Gastroesophageal sphincter (tissue), 4 donors: Measurements from ENCODE around the gene CHCHD6. TPM values are rescaled to one million over a fixed set of nuclear protein-coding genes. Genes with fewer than 3 reads are reported as not detected.

Experiments
- ATAC-seq: fragments of 150-250 bp; one replicate; pipeline ENCODE4 v1.9.1; 2016; ENCODE audit warnings: mild to moderate bottlenecking, moderate library complexity
- H3K27ac ChIP-seq, 4 donors: fragments of 200-600 bp; sonication (generic) in 3 of 4; 1 replicate in 3 of 4; 2 replicates in 1 of 4; pipeline ENCODE4 v1.5.1; 2016 to 2019
- H3K27me3 ChIP-seq: fragments of 200-600 bp; sonication (generic); one replicate; pipeline ENCODE4 v1.5.1; 2019
- H3K36me3 ChIP-seq, 2 donors: fragments of 200-600 bp; sonication (generic); one replicate each; pipeline ENCODE4 v1.5.1; 2019; ENCODE audit warnings: control low read depth in 1 of 2
- H3K4me1 ChIP-seq, 3 donors: fragments of 200-600 bp; sonication (generic); 1 replicate in 2 of 3; 2 replicates in 1 of 3; pipeline ENCODE4 v1.5.1; 2016 to 2019; ENCODE audit warnings: control low read depth in 2 of 3
- H3K4me3 ChIP-seq, 2 donors: fragments of 200-600 bp; sonication (generic); one replicate each; pipeline ENCODE4 v1.5.1; 2019; ENCODE audit warnings: mild to moderate bottlenecking in 1 of 2, moderate library complexity in 1 of 2
- H3K9me3 ChIP-seq, 3 donors: fragments of 200-600 bp; sonication (generic); one replicate each; pipeline ENCODE4 v1.5.1; 2017 to 2019; ENCODE audit warnings: control low read depth in 2 of 3
- CTCF ChIP-seq, 4 experiments: fragments of 200-600 bp in 2 of 4; fragments of 450-650 bp in 2 of 4; sonication (generic) in 1 of 4; IDR thresholded peaks; one replicate each; pipeline ENCODE4 v1.5.1; 2017 to 2019; ENCODE audit warnings: antibody characterized with exemption in 4 of 4, mild to moderate bottlenecking in 2 of 4, moderate library complexity in 2 of 4
- EP300 ChIP-seq: sonication (generic); formaldehyde crosslinking; IDR thresholded peaks from one replicate; pipeline ENCODE4 v1.6.1; 2017; ENCODE audit warnings: antibody characterized with exemption, mild to moderate bottlenecking
- POLR2A ChIP-seq, 2 donors: fragments of 450-650 bp; IDR thresholded peaks; one replicate each; pipeline ENCODE4 v1.6.1; 2017; ENCODE audit warnings: antibody characterized with exemption in 2 of 2, mild to moderate bottlenecking in 2 of 2, moderate library complexity in 1 of 2
- POLR2AphosphoS5 ChIP-seq: sonication (generic); formaldehyde crosslinking; IDR thresholded peaks from one replicate; pipeline ENCODE4 v1.6.1; 2017; ENCODE audit warnings: antibody characterized with exemption
- WGBS, 2 donors: methylation state at CpG; one replicate each; pipeline ENCODE4 v1.1.5; 2018; ENCODE audit warnings: low coverage in 1 of 2; 5-methylcytosine and 5-hydroxymethylcytosine counted together
- total RNA-seq, 4 donors: library from RNA; depleted of rRNA; stranded (reverse); fragments of >200 nt; gene quantifications; one replicate each; pipeline ENCODE4 v1.1.0, GENCODE V29; 2016

The CHCHD6 gene
- total RNA-seq, 4 donors from 2014 or later = 8.5 to 37.2 (median 15.2) TPM

GRCh38 chr3:126990890-126991289 is 286.9 kb downstream of the CHCHD6 start:
- 93% methylated on average over 5 of the region's 5 CpGs; no CpG with 5 or more reads in 1 of the 2 donors for WGBS, 2 donors
- H3K27me3 ChIP-seq = no peaks in the 10 kb centered on the region
- H3K36me3 ChIP-seq = peaks cover 0 to 41% of the 10 kb centered on the region in 2 donors
- TF ChIP-seq EP300 = no peak
- no peak for TF ChIP-seq CTCF (IDR thresholded peaks at IDR 0.05)
- TF ChIP-seq POLR2AphosphoS5 = no peak
- TF ChIP-seq POLR2A (IDR thresholded peaks at IDR 0.05) = no peak
- ATAC-seq = no peak
- peak overlapping the region in 1 of 4 donors; percentile 3 for H3K27ac ChIP-seq
- H3K4me3 ChIP-seq = no peak overlapping the region
- H3K4me1 ChIP-seq = peaks cover 0 to 80% (median 44%) of the 10 kb centered on the region in 3 donors
- no peaks in the 10 kb centered on the region for H3K9me3 ChIP-seq

- Histone ChIP-seq H3K4me1 (peaks cover 0 to 73% (median 37%) of the 10 kb centered on the region in 3 donors), H3K4me3 (no peak overlapping the region), H3K9me3 (no peaks in the 10 kb centered on the region), H3K27ac (peak overlapping the region in 1 of 4 donors; percentile 34), H3K36me3 (peaks cover 0 to 41% of the 10 kb centered on the region in 2 donors), H3K27me3 (no peaks in the 10 kb centered on the region)
- TF ChIP-seq POLR2A (IDR thresholded peaks at IDR 0.05) = no peak
- WGBS, 2 donors = no CpG with 5 or more reads among the region's 24 CpGs
- no peak for ATAC-seq
Observed at GRCh38 chr3:126991366-126992200, 287.5 kb downstream of the CHCHD6 start.

GRCh38 chr3:126992216-126992615 is 288.2 kb downstream of the CHCHD6 start:
- no peak for TF ChIP-seq CTCF (IDR thresholded peaks at IDR 0.05)
- TF ChIP-seq EP300 = no peak
- TF ChIP-seq POLR2AphosphoS5 = no peak
- TF ChIP-seq POLR2A (IDR thresholded peaks at IDR 0.05) = no peak
- Histone ChIP-seq H3K27ac (peak overlapping the region in 1 of 4 donors; percentile 34), H3K4me3 (no peak overlapping the region), H3K9me3 (no peaks in the 10 kb centered on the region), H3K27me3 (no peaks in the 10 kb centered on the region), H3K4me1 (peaks cover 0 to 66% (median 34%) of the 10 kb centered on the region in 3 donors), H3K36me3 (peaks cover 0 to 41% of the 10 kb centered on the region in 2 donors)
- WGBS, 2 donors = no CpG with 5 or more reads among the region's 7 CpGs
- no peak for ATAC-seq

- no CpG with 5 or more reads among the region's 8 CpGs for WGBS, 2 donors
- Histone ChIP-seq H3K4me3 (no peak overlapping the region), H3K27me3 (no peaks in the 10 kb centered on the region), H3K9me3 (no peaks in the 10 kb centered on the region), H3K27ac (peak overlapping the region in 1 of 4 donors; percentile 34), H3K36me3 (peaks cover 0 to 41% of the 10 kb centered on the region in 2 donors), H3K4me1 (peaks cover 0 to 61% (median 34%) of the 10 kb centered on the region in 3 donors)
- ATAC-seq = no peak
- TF ChIP-seq CTCF (IDR thresholded peaks at IDR 0.05) (no peak), POLR2A (IDR thresholded peaks at IDR 0.05) (no peak), EP300 (no peak), POLR2AphosphoS5 (no peak)
Observed at GRCh38 chr3:126992776-126993175, 288.7 kb downstream of the CHCHD6 start.

- Histone ChIP-seq H3K4me1 (peaks cover 0 to 64% (median 34%) of the 10 kb centered on the region in 3 donors), H3K9me3 (no peaks in the 10 kb centered on the region), H3K4me3 (no peak overlapping the region), H3K27ac (peak overlapping the region in 1 of 4 donors; percentile 71), H3K36me3 (peaks cover 0 to 38% of the 10 kb centered on the region in 2 donors), H3K27me3 (no peaks in the 10 kb centered on the region)
- TF ChIP-seq POLR2AphosphoS5 (no peak), CTCF (IDR thresholded peaks at IDR 0.05) (no peak), EP300 (no peak), POLR2A (IDR thresholded peaks at IDR 0.05) (no peak)
- ATAC-seq = no peak
- 100% methylated on average over 1 to 2 of the region's 9 CpGs for WGBS, 2 donors
Observed at GRCh38 chr3:126993436-126993835, 289.4 kb downstream of the CHCHD6 start.
